Measurements from ENCODE around the gene FCGR2B.

FCGR2B gene

GRCh38 chr1:161702250-161702649 is 39.3 kb downstream of the FCGR2B start:
- Histone ChIP-seq H3K79me2 (ENCODE audit: insufficient read depth, low read length) (no peaks in the 10 kb centered on the region), H4K20me1 (ENCODE audit: insufficient read depth, low read length) (no peaks in the 10 kb centered on the region), H3K4me1 (ENCODE audit: insufficient read depth, low read length) (no peaks in the 10 kb centered on the region), H3K27ac (ENCODE audit: low read length) (no peak overlapping the region), H2AFZ (ENCODE audit: low read depth, low read length) (no peak overlapping the region), H3K9me3 (ENCODE audit: insufficient read depth, low read length, severe bottlenecking) (no peaks in the 10 kb centered on the region), H3K27me3 (ENCODE audit: insufficient read depth, low read length, poor library complexity) (peaks cover 2% of the 10 kb centered on the region), H3K4me2 (ENCODE audit: insufficient read depth, low read length) (no peak overlapping the region), H3K9ac (ENCODE audit: low read depth, low read length) (no peak overlapping the region), H3K36me3 (ENCODE audit: insufficient read depth, low read length) (no peaks in the 10 kb centered on the region), H3K4me3 (ENCODE audit: low read depth in 1 of 2, low read length in 2 of 2) (no peak overlapping the region)
- DNase-seq (no peak), ATAC-seq (ENCODE audit: insufficient read depth, low read depth) (no peak)
- TF ChIP-seq EZH2 (IDR thresholded peaks at IDR 0.05; ENCODE audit: borderline replicate concordance, low read depth, low read length, severe bottlenecking) (no peak), CTCF (IDR thresholded peaks at IDR 0.05; ENCODE audit: borderline replicate concordance, extremely low read depth, low read length, poor library complexity, severe bottlenecking) (no peak)

GRCh38 chr1:161705537-161705936 is 42.6 kb downstream of the FCGR2B start:
- Histone ChIP-seq H3K27me3 (ENCODE audit: insufficient read depth, low read length, poor library complexity) (peaks cover 15% of the 10 kb centered on the region), H3K9ac (ENCODE audit: low read depth, low read length) (no peak overlapping the region), H3K4me3 (ENCODE audit: low read depth in 1 of 2, low read length in 2 of 2) (no peak overlapping the region), H3K9me3 (ENCODE audit: insufficient read depth, low read length, severe bottlenecking) (no peaks in the 10 kb centered on the region), H3K4me2 (ENCODE audit: insufficient read depth, low read length) (no peak overlapping the region), H3K36me3 (ENCODE audit: insufficient read depth, low read length) (no peaks in the 10 kb centered on the region), H3K4me1 (ENCODE audit: insufficient read depth, low read length) (no peaks in the 10 kb centered on the region), H3K27ac (ENCODE audit: low read length) (no peak overlapping the region), H3K79me2 (ENCODE audit: insufficient read depth, low read length) (no peaks in the 10 kb centered on the region), H2AFZ (ENCODE audit: low read depth, low read length) (no peak overlapping the region), H4K20me1 (ENCODE audit: insufficient read depth, low read length) (no peaks in the 10 kb centered on the region)
- TF ChIP-seq CTCF (IDR thresholded peaks at IDR 0.05; ENCODE audit: borderline replicate concordance, extremely low read depth, low read length, poor library complexity, severe bottlenecking): no peak
- DNase-seq (no peak), ATAC-seq (ENCODE audit: insufficient read depth, low read depth) (no peak)

GRCh38 chr1:161706113-161706481 is 43.2 kb downstream of the FCGR2B start:
- no peak for DNase-seq

More at GRCh38 chr1:161706113-161706481, 43.2 kb downstream of the FCGR2B start:
- peaks cover 15% of the 10 kb centered on the region for H3K27me3 ChIP-seq (ENCODE audit: insufficient read depth, low read length, poor library complexity)
- TF ChIP-seq CTCF (IDR thresholded peaks at IDR 0.05; ENCODE audit: borderline replicate concordance, extremely low read depth, low read length, poor library complexity, severe bottlenecking) (no peak), EZH2 (IDR thresholded peaks at IDR 0.05; ENCODE audit: borderline replicate concordance, low read depth, low read length, severe bottlenecking) (no peak)
- H3K27ac ChIP-seq (ENCODE audit: low read length): no peak overlapping the region
- H4K20me1 ChIP-seq (ENCODE audit: insufficient read depth, low read length): no peaks in the 10 kb centered on the region
- no peak overlapping the region for H3K4me3 ChIP-seq (ENCODE audit: low read depth in 1 of 2, low read length in 2 of 2)
- H3K4me1 ChIP-seq (ENCODE audit: insufficient read depth, low read length): no peaks in the 10 kb centered on the region
- H2AFZ ChIP-seq (ENCODE audit: low read depth, low read length): no peak overlapping the region
- H3K79me2 ChIP-seq (ENCODE audit: insufficient read depth, low read length): no peaks in the 10 kb centered on the region
- ATAC-seq (ENCODE audit: insufficient read depth, low read depth): no peak
- H3K4me2 ChIP-seq (ENCODE audit: insufficient read depth, low read length): no peak overlapping the region
- H3K36me3 ChIP-seq (ENCODE audit: insufficient read depth, low read length): no peaks in the 10 kb centered on the region
- no peaks in the 10 kb centered on the region for H3K9me3 ChIP-seq (ENCODE audit: insufficient read depth, low read length, severe bottlenecking)
- no peak overlapping the region for H3K9ac ChIP-seq (ENCODE audit: low read depth, low read length)

Measured in DND-41 (cell line).